NCI-H748 (cell line): ENCODE measurements around the gene QRICH2.
"Not testable (repeated sequence)": the region's sequence is repeated elsewhere in the genome, so short reads cannot be mapped to it uniquely, and the experiment has no call there.

ENCODE experiments used
- DNase-seq: peaks from one replicate; lab custom pipeline; 2025; ENCODE audit not compliant: unreplicated experiment; lab: John Stamatoyannopoulos, UW

The QRICH2 gene, protein sequence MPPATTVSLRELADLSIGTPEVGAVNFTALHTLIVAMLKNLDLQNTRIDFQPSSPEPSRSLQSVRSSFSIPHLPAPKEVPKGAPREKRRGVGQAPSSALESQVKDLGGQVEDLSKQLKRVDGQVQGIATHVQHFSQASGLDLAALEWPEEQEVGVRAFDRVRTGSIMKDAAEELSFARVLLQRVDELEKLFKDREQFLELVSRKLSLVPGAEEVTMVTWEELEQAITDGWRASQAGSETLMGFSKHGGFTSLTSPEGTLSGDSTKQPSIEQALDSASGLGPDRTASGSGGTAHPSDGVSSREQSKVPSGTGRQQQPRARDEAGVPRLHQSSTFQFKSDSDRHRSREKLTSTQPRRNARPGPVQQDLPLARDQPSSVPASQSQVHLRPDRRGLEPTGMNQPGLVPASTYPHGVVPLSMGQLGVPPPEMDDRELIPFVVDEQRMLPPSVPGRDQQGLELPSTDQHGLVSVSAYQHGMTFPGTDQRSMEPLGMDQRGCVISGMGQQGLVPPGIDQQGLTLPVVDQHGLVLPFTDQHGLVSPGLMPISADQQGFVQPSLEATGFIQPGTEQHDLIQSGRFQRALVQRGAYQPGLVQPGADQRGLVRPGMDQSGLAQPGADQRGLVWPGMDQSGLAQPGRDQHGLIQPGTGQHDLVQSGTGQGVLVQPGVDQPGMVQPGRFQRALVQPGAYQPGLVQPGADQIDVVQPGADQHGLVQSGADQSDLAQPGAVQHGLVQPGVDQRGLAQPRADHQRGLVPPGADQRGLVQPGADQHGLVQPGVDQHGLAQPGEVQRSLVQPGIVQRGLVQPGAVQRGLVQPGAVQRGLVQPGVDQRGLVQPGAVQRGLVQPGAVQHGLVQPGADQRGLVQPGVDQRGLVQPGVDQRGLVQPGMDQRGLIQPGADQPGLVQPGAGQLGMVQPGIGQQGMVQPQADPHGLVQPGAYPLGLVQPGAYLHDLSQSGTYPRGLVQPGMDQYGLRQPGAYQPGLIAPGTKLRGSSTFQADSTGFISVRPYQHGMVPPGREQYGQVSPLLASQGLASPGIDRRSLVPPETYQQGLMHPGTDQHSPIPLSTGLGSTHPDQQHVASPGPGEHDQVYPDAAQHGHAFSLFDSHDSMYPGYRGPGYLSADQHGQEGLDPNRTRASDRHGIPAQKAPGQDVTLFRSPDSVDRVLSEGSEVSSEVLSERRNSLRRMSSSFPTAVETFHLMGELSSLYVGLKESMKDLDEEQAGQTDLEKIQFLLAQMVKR (N-terminal part only)

GRCh38 chr17:76307966-76308338 is at the start of gene QRICH2:
QRICH2 (minus strand) TSS chr17:76308276; CDS start chr17:76307998, 278 bp downstream.
- no peak for DNase-seq

DNA sequence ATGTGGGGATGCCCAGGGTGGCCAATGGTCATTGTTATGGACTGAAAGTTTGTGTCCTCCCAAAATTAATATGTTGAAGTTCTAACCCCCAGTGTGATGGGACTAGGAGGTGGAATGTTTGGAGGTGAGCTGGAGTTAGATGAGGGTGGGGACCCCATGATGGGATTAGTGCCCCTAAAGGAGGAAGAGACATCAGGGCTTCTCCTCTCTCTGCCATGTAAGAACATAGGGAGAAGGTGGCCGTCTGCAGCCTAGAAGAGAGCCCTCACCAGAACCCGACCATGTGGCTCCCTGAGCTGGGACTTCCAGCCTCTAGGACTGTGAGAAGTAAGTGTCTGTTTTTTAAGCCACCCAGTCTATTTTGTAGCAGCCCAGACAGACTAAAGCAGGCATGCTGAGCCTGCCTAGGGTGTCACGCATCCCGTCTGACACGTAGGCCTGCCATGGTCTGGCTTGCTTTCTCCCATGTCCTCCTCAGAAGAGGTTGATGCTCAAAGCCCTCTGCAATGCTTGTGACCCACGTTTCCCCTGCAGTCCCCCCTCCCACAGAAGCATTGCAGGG is 49.6 kb upstream of the QRICH2 start:
- no peak for DNase-seq

DNA sequence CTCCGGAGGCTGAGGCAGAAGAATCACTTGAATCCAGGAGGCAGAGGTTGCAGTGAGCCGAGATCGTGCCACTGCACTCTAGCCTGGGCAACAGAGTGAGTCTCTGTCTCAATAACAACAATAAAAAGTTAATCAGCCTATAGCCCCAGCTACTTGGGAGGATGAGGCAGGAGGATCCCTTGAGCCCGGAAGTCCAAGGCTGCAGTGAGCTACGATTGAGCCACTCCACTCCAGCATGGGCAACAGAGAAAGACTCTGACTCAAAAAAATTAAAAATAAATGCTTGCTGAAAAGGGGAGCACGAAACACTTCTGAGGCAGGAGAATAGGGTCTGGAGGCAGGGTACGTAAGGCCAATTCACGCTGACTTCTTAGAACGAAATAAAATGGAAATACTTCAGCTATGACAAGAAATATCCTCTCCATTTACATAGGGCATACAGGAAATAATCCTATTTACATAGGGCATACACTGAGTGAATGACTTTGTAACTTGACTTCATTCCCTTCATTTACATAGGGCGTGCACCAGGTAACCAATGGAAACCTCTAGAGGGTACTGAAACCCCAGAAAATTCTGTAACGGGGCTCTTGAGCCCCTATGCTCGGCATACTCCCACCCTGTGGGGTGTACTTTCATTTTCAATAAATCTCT is 48.9 kb upstream of the QRICH2 start:
- peak; percentile 5 for DNase-seq

- DNase-seq = no peak
Observed at GRCh38 chr17:76354747-76355310, 46.8 kb upstream of the QRICH2 start.

DNA sequence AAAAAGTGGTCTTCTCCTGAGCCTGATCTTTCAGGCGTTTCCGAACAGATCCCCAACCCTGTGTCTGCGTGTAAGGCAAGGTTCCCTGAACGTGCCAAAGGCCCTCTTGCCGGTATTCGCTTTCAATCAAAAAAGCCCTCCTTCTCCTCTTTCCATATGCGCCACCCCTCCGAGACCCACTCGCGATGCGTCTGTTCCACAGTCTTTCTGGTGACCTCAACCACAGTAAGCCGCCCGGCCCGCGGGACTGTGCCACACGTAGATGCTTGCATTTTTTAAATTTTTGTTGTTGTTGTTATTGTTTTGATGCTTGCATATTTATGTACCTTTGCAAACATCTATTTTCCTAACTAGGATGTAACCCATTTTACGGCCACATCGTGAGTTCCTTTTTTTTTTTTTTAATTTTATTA is 46.2 kb upstream of the QRICH2 start:
- no peak for DNase-seq

GRCh38 chr17:76353599-76354316 is 45.7 kb upstream of the QRICH2 start, which contains the start of gene PRPSAP1:
PRPSAP1 (minus strand) TSS chr17:76353916; CDS start chr17:76353703, 213 bp downstream.
- DNase-seq = peak; percentile 90

DNA sequence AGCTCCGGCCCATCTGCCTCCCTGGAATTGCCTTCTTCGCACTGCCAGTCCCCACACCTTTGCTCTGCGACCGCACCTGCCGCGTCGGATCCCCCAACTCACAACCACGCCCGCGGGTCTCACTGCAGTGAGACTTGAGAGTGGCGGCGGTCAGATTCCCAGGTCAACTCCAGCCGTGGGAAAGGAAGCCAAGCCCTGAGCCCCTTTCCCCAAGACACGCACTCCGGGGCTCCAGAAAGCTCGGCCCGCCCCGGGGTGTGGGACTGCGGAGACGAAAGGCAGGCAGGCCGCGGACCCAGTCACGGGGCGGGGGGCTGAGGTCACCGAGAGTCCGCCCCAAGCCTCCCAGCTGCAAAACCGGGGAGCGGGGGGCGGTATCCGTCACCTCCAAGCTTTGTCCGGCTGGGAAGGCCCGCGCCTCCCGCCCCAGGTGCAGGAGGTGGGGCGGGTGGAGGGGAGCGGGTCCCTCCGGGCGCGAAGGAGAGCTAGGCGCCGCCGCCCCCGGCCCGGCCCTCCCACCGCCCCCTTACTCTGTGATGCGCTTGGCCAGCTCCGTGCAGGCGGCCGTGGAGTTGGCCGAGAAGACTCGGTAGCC is 45.0 kb upstream of the QRICH2 start:
- DNase-seq = peak; percentile 36

DNA sequence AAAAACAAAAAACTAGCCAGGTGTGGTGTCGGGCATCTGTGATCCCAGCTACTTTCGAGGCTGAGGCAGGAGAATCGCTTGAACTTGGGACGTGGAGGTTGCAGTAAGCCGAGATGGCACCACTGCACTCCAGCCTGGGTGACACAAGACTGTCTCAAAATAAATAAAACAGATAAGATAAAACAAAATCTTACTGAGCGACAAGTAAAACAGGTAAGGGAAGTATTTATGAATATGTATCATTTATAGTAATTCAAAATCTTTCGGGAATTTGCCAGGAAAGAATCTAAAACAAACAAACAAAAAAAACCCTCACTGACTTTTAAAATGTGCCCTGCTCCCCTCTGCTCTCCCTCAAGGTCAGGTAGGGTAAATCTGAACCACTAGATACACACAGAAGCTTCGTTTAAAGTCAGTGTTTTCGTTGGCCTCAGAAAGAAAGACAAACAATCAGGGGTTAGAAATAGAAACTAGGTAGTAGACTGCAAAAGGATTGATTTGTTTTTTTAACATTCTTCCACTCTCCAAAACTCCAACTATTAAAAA is 43.5 kb upstream of the QRICH2 start:
- no peak for DNase-seq

- DNase-seq = no peak
Observed at GRCh38 chr17:76350463-76350862, 42.4 kb upstream of the QRICH2 start.

GRCh38 chr17:76346936-76347335 is 38.9 kb upstream of the QRICH2 start:
- not testable (repeated sequence) for DNase-seq

DNA sequence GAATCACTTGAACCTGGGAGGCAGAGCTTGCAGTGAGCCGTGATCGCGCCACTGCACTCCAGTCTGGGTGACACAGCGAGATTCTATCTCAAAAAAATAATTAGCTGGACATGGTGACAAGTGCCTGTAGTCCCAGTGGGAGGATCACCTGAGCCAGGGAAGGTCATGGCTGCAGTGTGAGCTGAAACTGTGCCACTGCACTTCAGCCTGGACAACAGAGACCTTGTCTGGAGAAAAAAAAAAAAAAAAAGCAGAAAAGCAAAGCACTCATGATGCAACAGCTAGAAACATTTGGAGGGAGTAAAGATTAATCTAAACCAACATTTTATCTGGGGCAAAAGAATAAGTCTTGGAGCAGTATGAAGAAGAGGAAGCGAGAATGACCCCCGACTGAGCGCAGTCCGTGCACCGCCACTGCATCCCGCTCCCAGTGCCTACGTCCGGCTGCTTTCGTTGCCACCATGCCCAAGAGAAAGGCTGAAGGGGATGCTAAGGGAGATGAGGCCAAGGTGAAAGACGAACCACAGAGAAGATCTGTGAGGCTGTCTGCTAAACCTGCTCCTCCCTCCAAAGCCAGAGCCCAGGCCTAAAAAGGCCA is 37.4 kb upstream of the QRICH2 start:
- DNase-seq = no peak

DNA sequence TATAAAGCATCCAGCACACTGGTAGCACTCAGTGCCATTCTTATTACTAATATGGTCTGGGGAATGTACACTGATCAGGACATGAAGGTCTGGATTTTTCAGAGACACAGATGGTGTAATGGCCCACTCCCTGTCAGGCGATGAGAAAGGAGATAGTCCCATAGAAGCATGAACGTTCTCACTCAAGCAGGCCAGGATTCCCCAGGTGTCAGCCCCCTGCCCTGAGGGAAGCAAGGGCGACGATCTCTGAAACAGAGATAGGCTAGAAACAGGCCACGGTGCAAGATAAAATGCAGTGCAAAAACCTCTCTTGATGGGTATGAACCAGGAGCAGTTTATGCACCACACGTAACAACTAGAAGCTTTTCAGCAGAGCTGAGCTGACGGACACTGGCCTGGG is 35.0 kb upstream of the QRICH2 start:
- no peak for DNase-seq

- DNase-seq = no peak
Observed at GRCh38 chr17:76341301-76341700, 33.2 kb upstream of the QRICH2 start.

- DNase-seq = no peak
Observed at GRCh38 chr17:76337413-76337777, 29.3 kb upstream of the QRICH2 start.

DNA sequence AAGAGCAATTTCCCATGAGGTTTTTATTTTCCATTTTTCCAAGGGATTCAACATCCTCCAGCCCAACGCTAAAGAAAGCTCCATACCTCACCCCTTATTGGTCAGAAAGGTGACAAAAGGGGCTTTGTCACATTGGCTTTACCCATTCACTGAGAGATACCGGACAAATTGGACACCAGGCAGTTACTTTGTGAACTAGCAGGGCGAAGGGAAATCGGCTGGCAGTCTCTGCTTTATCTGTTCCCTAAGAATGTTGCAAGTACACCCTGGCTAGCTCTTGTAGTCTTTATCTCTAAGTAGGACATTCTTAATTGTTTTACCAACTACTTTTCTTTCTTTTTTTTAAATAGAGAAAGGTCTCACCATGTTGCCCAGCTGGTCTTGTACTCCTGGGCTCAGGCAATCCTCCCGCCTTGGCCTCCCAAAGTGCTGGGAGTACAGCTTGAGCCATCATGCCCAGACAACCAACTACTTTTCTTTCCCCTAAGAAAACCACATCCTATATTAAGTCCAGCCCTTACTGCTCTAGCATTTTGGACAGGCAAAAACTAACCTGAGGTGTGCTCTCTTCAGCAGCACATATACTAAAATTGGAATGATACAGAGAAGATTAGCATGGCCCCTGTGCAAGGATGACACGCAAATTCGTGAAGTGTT is 28.8 kb upstream of the QRICH2 start:
- DNase-seq = no peak

DNA sequence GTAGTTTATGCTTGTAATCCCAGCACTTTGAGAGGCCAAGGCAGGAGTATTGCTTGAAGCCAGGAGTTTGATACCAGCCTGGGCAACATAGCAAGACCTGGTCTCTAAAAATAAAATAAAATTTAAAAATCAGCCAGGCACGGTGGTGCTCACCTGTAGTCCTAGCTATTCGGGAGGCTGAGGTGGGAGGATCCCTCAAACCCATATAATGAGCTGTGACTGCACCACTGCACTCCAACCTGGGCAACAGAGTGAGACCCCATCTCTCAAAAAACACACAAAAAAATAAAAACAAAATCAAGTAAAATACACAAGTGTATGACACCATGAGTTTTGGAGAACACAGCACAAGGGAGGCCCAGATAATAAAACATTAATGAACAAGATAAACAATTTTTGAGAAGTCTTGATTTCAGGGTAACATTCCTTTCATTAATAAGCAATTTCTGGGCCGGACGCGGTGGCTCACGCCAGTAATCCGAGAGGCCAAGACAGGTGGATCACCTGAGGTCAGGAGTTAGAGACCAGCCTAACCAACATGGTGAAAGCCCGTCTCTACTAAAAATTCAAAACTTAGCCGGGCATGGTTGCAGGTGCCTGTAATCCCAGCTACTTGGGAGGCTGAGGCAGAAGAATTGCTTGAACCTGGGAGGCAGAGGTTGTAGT is 27.8 kb upstream of the QRICH2 start:
- no peak for DNase-seq
